ENCODE data around the gene C6orf89. TPM values are rescaled to one million over a fixed set of nuclear protein-coding genes. Genes with fewer than 3 reads are reported as not detected.

The C6orf89 gene
- total RNA-seq, 2 donors from 2014 or later = 53.9 to 59.3 TPM

DNA sequence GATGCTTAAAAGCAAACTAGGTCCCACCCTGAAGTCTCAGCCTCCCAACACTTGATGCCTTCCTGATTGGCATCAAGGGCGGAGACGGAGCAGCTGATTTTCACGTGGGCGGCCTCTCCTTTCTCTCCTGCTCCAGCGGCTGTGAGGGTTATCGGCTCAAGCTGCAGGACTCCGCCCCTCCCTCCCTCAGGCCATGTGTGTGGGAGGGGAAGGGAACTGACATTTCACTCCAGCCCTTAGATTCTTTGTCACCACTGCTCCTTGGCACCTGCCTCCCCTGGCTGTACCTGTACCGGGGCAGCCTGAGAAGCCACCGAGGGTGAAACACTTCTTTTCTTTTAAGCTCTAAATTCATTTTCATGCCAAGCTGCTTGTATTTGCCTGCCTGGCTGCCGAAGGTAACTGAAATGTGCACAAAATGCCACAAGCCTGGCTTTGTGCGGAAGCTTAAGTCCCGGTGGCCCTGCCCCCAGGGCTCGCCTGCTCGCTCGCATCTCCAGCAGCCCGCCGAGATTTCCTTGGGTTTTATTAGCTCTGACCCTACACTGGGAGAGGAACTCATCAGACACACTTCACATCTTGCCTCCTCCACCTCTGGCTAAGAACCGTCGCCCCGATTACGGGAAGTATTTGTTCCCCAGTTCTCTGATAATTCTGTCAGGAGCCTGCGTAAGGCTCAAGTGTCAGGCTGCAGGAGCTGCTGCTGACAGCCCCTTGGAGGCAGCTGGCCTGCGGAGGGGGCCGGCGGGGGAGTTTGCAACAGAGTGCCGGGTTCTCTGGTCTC, 36.9 kb upstream of the C6orf89 start:
- ATAC-seq (peak; percentile 95), DNase-seq (peak; percentile 78 to 81)
- intact Hi-C loops (cut with DNase I, micrococcal nuclease) = loop anchor here in 1 of 2 donors (10.0 kb wide), 1 partner anchor 74 kb away; no protein-coding TSS in a partner anchor

DNA sequence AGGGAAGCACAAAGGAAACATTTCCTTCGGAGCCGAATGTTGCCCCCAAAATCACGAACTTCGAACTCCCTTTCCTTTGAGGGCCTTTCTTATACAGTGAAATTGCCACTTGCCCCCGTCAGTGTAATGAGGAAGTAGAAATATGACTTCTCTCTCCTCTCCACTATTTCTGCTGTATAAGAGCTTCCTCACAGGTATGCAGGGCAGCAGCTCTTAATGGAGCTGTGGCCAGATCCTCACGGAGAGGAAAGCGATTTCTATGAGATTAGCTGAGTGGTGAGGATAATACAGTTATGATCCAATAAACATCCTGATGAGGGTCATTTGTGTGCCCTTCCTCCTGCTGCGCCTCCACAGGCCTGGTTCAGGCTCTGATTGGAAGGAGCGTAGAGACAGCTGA, 35.7 kb upstream of the C6orf89 start:
- intact Hi-C loops (cut with DNase I, micrococcal nuclease) = loop anchor here in 1 of 2 donors (5.0 kb wide), 1 partner anchor 83 kb away; no protein-coding TSS in a partner anchor
- no peak for DNase-seq
- ATAC-seq = no peak

DNA sequence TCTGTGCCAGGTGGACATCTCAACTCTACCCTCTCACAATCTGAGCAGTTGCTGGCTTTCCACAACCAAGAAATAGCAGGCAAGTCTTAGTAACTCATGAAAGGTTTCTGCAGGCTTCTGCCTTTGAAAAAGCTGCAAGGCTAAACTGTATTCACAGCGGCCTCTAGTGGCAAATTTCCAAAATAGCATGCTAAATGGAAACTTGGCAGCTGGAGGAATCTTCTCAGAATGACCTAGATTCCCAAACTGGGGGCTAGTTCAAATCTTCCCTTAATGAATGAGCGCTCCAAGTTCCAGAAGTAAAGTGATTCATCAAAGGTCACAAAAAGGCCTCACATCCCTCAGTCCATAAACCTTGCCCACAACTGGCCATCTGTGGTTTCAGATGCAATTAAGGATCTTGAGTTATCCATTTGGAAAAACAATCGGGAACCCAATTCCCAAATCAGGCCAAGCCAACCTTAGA, 34.6 kb upstream of the C6orf89 start:
- DNase-seq (no peak), ATAC-seq (peak; percentile 15)
- intact Hi-C loops (cut with DNase I, micrococcal nuclease) = loop anchor here in 1 of 2 donors (5.0 kb wide), 1 partner anchor 84 kb away; no protein-coding TSS in a partner anchor

DNA sequence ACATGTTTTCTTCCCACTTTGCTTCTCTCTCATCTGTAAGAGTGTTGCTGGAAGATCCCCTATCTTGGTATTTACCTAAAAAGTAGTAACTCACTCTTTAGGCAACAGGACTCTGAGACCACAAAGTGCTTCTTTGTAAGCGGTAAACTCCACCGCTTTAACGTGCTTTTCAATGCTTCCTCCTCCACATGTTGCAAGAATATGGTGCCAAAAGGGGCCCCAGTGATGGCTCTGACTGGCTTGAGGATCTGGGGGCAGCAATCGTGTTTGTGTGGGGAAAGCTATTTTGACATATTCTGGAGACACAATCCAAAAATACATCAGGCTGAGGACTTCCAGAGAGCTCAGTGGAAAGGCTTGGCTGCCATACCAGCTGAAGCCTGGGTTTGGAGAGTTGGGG, 34.1 kb upstream of the C6orf89 start:
- no peak for DNase-seq
- no peak for ATAC-seq
- intact Hi-C loops (cut with DNase I, micrococcal nuclease) = loop anchor here in 1 of 2 donors (5.0 kb wide), 1 partner anchor 84 kb away; no protein-coding TSS in a partner anchor

GRCh38 chr6:36852481-36853147, 33.1 kb upstream of the C6orf89 start:
- intact Hi-C loops (cut with DNase I, micrococcal nuclease) = loop anchor here in 1 of 2 donors (5.0 kb wide), 1 partner anchor 85 kb away; no protein-coding TSS in a partner anchor
- ATAC-seq = no peak
- no peak for DNase-seq

GRCh38 chr6:36853325-36853724, 32.4 kb upstream of the C6orf89 start:
- DNase-seq (no peak), ATAC-seq (no peak)
- intact Hi-C loops (cut with DNase I, micrococcal nuclease) = loop anchor here in 1 of 2 donors (5.0 kb wide), 1 partner anchor 86 kb away; no protein-coding TSS in a partner anchor

DNA sequence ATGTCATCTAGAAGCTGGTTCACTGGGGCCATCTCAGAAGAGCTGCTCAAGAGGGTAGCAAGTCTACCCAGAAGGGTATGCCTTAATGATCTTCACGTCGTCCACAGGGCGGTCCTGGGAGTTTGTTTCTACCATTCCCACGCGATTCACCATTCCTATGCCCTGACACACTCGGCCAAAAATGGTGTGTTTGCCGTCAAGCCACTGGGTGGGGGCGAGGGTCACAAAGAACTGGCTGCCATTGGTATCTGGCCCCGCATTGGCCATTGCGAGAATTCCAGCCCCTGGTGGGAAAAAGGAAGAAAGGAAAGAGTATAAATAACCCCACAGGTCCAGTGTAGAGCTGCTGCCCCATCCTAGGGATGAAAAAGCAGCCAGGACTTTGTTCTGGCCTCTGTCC, 30.0 kb upstream of the C6orf89 start:
- ATAC-seq = no peak
- intact Hi-C loops (cut with DNase I, micrococcal nuclease) = no loop called here

DNA sequence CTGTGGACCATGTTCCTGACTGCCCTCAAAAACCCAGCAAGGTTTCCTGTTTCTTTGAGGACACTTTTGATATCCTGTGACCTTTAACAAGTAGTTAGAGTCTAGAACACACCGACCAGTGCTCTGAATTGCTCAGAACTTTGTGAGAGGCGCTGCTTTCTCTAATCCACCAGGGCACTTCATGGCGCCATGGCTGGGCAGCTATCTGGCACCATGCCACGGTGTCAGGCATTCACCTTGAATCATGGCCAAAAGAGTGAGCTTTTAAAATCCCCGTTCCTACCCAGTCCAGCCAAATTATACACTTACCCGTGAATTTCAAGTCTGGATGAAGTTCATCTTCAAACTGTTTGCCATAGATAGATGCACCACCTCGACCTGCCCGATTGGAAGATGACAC, 29.5 kb upstream of the C6orf89 start:
- ATAC-seq (no peak), DNase-seq (no peak)
- intact Hi-C loops (cut with DNase I, micrococcal nuclease) = no loop called here

More for the DNA sequence above, 30.0 kb upstream of the C6orf89 start:
- no peak for DNase-seq

DNA sequence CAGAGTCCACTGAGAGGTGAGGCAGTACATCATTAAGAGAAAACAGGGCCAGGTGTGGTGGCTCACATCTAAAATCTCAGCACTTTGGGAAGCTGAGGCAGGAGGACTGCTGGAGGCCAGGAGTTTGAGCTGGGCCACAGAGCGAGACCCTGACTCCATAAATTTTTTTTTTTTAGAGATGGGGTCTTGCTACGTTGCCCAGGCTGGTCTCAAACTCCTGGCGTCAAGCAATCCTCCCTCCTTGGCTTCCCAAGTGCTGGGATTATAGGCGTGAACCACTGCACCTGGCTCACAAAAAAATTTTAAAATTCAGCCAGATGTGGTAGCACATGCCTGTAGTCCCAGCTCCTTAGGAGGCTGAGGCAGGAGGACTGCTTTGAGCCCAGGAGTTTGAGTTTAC, 28.4 kb upstream of the C6orf89 start:
- DNase-seq (no peak), ATAC-seq (no peak)
- intact Hi-C loops (cut with DNase I, micrococcal nuclease) = no loop called here

- ATAC-seq = peak; percentile 79
- intact Hi-C loops (cut with DNase I, micrococcal nuclease) = no loop called here
- peak in 1 of 2 donors; percentile 17 for DNase-seq
Observed at GRCh38 chr6:36858407-36858981, 27.3 kb upstream of the C6orf89 start.

DNA sequence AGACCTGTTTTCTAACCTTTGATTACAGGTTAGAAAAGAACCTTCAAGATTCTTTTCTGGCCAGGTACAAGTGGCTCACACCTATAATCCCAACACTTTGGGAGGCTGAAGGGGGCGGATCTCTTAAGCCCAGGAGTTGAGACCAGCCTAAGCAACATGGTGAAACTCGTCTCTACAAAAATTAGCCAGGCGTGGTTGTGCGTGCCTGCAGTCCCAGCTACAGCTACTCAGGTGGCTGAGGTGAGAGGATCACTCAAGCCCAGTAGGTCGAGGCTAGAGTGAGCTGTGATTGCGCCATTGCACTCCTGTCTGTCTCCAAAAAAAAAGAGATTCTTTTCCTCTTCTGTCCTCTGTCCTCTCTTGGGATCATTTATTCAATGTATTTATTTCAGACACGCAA, 25.6 kb upstream of the C6orf89 start:
- no peak for DNase-seq
- no peak for ATAC-seq
- intact Hi-C loops (cut with DNase I, micrococcal nuclease) = no loop called here

DNA sequence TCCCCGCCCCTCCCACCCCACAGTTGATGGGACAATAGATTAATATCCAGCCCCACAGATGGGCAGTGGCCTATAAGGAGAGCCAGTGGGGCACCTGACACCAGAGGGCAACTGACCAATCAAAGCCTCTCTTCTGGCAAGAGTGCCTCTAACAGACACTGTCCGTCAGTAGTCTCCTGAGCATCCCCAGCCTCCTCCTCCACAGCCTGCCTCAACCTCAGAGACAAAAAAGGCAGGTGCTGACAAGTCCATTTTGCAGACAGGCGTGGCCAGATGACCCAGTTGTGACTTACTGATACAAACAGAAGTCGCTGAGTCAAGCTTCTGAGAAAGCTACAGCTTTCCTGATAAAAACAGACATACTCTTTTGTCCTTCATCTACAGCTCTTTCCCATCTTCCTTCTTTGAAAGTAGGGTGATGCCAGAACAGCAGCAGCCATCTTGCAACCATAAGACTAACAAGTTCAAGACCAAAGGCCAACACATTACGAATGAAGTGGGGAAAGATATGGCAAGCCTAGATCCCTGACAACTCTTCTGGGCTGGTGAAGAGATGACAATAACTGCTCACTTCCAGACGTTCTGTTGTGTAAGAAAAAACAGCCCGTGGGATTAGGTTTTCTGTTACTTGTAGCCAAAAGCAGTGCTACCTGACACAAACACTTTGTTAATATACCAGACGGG, 23.4 kb upstream of the C6orf89 start:
- no peak for DNase-seq
- no peak for ATAC-seq
- intact Hi-C loops (cut with DNase I, micrococcal nuclease) = no loop called here

GRCh38 chr6:36862848-36863382, 22.8 kb upstream of the C6orf89 start:
- ATAC-seq (no peak), DNase-seq (no peak)
- intact Hi-C loops (cut with DNase I, micrococcal nuclease) = no loop called here

DNA sequence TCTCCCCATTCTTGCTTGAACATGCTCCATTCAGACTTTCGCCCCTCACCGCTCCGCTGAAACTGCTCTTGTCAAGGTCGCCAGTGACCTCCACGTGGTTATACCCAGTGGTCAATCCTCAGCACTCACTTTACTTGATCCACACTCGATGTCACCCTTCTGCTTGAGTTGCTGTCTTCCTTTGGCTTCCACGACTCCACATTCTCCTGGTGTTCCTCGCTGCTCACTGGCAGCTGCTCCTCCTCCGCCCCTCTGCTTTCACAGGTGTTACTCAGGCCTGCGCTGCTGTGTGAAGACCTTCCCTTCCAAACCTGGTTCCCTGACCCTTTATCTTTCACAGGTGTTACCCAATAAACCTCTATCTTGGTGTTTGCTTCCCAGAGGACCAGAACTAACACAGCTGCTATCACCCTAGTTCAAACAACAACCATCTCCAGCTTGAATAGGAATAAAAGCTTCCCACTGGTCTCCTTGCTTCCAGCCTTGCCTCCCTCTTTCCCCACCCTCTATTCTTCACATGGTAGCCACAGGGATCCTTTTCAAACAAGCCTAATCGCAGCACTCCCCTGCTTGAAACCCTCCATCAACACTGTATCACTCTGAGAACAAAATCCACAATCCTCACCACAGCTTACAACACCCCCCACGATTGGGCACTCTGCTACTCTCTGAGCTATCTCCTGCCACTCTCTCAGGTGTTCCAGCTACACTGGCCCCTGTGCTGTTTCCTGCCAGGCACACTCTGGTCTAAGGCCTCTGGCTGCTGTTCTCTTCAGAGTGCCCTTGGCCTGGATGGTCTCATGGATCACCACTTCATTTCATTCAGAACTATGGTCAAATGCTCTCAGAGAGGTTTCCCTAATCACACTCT, 21.8 kb upstream of the C6orf89 start:
- intact Hi-C loops (cut with DNase I, micrococcal nuclease) = no loop called here
- no peak for DNase-seq
- ATAC-seq = no peak

DNA sequence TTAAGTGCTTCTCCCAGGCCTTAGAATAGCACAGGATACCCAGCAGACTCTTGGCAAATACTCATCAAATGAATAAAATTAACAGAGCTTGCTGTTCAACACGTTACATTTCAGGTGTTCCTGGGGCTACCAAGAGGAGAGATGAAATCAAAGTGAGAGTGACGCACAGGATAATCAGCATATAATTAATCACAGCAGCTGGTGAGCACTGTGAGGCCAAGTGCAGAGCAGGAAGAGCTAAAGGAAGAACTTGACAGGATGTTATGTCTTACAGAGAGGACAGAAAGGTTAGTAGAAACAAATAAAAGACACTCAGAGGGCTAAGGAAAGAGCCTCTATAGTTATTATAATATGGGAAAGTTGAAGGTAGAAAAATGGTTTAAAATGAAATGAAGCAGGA, 19.9 kb upstream of the C6orf89 start:
- DNase-seq = no peak
- ATAC-seq = no peak
- intact Hi-C loops (cut with DNase I, micrococcal nuclease) = no loop called here

GRCh38 chr6:36867471-36868224, 18.1 kb upstream of the C6orf89 start:
- intact Hi-C loops (cut with DNase I, micrococcal nuclease) = no loop called here
- no peak for ATAC-seq
- no peak for DNase-seq

DNA sequence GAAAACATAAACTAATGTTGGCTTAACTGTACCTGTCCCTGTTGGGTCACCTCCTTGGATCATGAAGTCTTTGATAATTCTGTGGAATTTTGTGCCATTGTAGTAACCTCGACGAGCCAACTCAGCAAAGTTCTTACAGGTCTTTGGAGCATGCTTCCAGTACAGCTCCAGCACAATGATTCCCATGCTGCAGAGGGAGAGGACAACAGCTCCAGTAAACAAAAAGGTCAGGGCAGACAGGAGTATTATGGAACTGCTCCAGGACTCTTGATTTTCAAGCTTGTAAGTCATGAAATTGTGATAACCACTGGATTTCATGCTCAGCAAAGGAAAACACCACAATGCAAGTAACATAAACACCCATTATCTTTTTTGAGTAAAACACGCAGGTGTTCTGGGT, 14.1 kb upstream of the C6orf89 start:
- no peak for ATAC-seq

More for the DNA sequence above, 14.1 kb upstream of the C6orf89 start:
- DNase-seq = no peak
- intact Hi-C loops (cut with DNase I, micrococcal nuclease) = no loop called here
